ENCODE measurements around the gene KCTD6. TPM values are rescaled to one million over a fixed set of nuclear protein-coding genes. Genes with fewer than 3 reads are reported as not detected.

Gene KCTD6
- total and polyA plus RNA-seq, 7 donors: 4.6 to 25.3 (median 12.0) TPM

GRCh38 chr3:58544541-58544940 lies 52.6 kb downstream of the KCTD6 start:
- Histone ChIP-seq H3K36me3 (no peaks in the 10 kb centered on the region), H3K27ac (no peak overlapping the region), H3K9me3 (peaks cover 0 to 2% (median 0%) of the 10 kb centered on the region in 4 donors), H3K4me1 (no peaks in the 10 kb centered on the region), H3K27me3 (no peaks in the 10 kb centered on the region), H3K4me3 (no peak overlapping the region)
- TF ChIP-seq POLR2A (IDR thresholded peaks at IDR 0.05) (no peak), CTCF (IDR thresholded peaks at IDR 0.05) (no peak), POLR2AphosphoS5 (IDR thresholded peaks at IDR 0.05) (no peak), EP300 (IDR thresholded peaks at IDR 0.05) (no peak)
- DNase-seq: no peak
- 89 to 95% methylated on average over 3 of the region's 3 CpGs for WGBS, 2 donors
- intact Hi-C loops (cut with DNase I): no loop called here

- H3K4me1 ChIP-seq: peaks cover 0 to 2% (median 0%) of the 10 kb centered on the region in 4 donors
- H3K27me3 ChIP-seq: no peaks in the 10 kb centered on the region
- no peak for DNase-seq
- TF ChIP-seq POLR2AphosphoS5 (IDR thresholded peaks at IDR 0.05): no peak
- TF ChIP-seq EP300 (IDR thresholded peaks at IDR 0.05): no peak
- no peak for TF ChIP-seq POLR2A (IDR thresholded peaks at IDR 0.05)
- TF ChIP-seq CTCF (IDR thresholded peaks at IDR 0.05): no peak
- intact Hi-C loops (cut with DNase I): no loop called here
- no peaks in the 10 kb centered on the region for H3K36me3 ChIP-seq
- H3K27ac ChIP-seq: no peak overlapping the region
- H3K4me3 ChIP-seq: no peak overlapping the region
- peaks cover 0 to 9% (median 0%) of the 10 kb centered on the region in 4 donors for H3K9me3 ChIP-seq
- 86 to 87% methylated on average over 4 of the region's 4 CpGs for WGBS, 2 donors
Measured at GRCh38 chr3:58551636-58552180, 59.8 kb downstream of the KCTD6 start.

Other genes starting within 250 kb of the KCTD6 start
- 10 to 100 TPM; 10.8 to 16.7 (median 13.8) TPM for gene RPP14, start 185.9 kb upstream of the KCTD6 start, total RNA-seq
- 10 to 100 TPM; 12.1 to 16.6 (median 15.6) TPM for gene RPP14, start 185.9 kb upstream of the KCTD6 start, polyA plus RNA-seq
- 10 to 100 TPM in 3 of 4 donors, 1 to 10 TPM in 1; 6.9 to 20.8 (median 12.5) TPM for gene HTD2, start 185.6 kb upstream of the KCTD6 start, total RNA-seq
- gene HTD2, start 185.6 kb upstream of the KCTD6 start, polyA plus RNA-seq: 10 to 100 TPM in 1 of 3 donors, 1 to 10 TPM in 2; 7.0 to 15.0 (median 7.2) TPM
- 10 to 100 TPM; 30.3 to 58.7 (median 50.5) TPM for gene PXK, start 159.2 kb upstream of the KCTD6 start, total RNA-seq
- gene PXK, start 159.2 kb upstream of the KCTD6 start, polyA plus RNA-seq: 10 to 100 TPM in 1 of 3 donors, 1 to 10 TPM in 2; 6.9 to 16.4 (median 8.4) TPM
- gene PDHB, start 58.3 kb upstream of the KCTD6 start, total RNA-seq: 100 to 1,000 TPM in 2 of 4 donors, 10 to 100 TPM in 2; 92.0 to 105 (median 98.9) TPM
- gene PDHB, start 58.3 kb upstream of the KCTD6 start, polyA plus RNA-seq: 100 to 1,000 TPM in 2 of 3 donors, 10 to 100 TPM in 1; 69.4 to 120 (median 111) TPM
- gene ACOX2, start 45.1 kb downstream of the KCTD6 start, total RNA-seq: 10 to 100 TPM; 26.0 to 35.8 (median 30.5) TPM
- gene ACOX2, start 45.1 kb downstream of the KCTD6 start, polyA plus RNA-seq: 10 to 100 TPM in 2 of 3 donors, 1 to 10 TPM in 1; 6.9 to 18.0 (median 14.2) TPM
- 10 to 100 TPM; 26.3 to 56.7 (median 33.9) TPM for gene FAM107A, start 85.3 kb downstream of the KCTD6 start, total RNA-seq
- gene FAM107A, start 85.3 kb downstream of the KCTD6 start, polyA plus RNA-seq: 10 to 100 TPM; 10.9 to 36.6 (median 18.1) TPM
- 1 to 10 TPM in 1 of 4 donors, under 1 TPM in 1, not detected in 2; 0.36 to 1.7 TPM for gene FAM3D, start 174.7 kb downstream of the KCTD6 start, total RNA-seq
- gene FAM3D, start 174.7 kb downstream of the KCTD6 start, polyA plus RNA-seq: 100 to 1,000 TPM; 215 to 477 (median 356) TPM